OCI-LY7 (cell line): ENCODE data around the gene PTPRM. TPM values are rescaled to one million over a fixed set of nuclear protein-coding genes. Genes with fewer than 3 reads are reported as not detected.

Source experiments
- BruUV-seq: library from RNA; stranded (reverse); fragments of 400-500 nt; replicated peaks from 2 replicates; lab custom pipeline; 2021; lab: Mats Ljungman, UMichigan
- CTCF ChIA-PET: fragments of 300-600 bp; sonication (Branson Sonifier 250); formaldehyde crosslinking; loops from one replicate; lab custom pipeline; 2022; ENCODE audit warnings: antibody characterized with exemption; ENCODE audit not compliant: unreplicated experiment; lab: Charles Lee
- POLR2A ChIA-PET: fragments of 300-600 bp; sonication (Branson Sonifier 250); formaldehyde crosslinking; loops from one replicate; lab custom pipeline; 2022; ENCODE audit warnings: antibody characterized with exemption; lab: Charles Lee
- DNase-seq: peaks from one replicate; pipeline ENCODE4 v3.0.0-alpha.2; 2015; ENCODE audit warnings: low spot score
- H2AFZ ChIP-seq: fragments of 200-600 bp; sonication (generic), shearing (Covaris generic); 2 replicates; pipeline ENCODE4 v1.6.1; 2014; ENCODE audit warnings: mild to moderate bottlenecking, antibody characterized with exemption, low read length, moderate library complexity
- H3K27ac ChIP-seq: fragments of 200-600 bp; sonication (generic); 2 replicates; pipeline ENCODE4 v1.5.1; 2014; ENCODE audit warnings: mixed run types, low read depth, mild to moderate bottlenecking, moderate library complexity, low read length, inconsistent platforms; ENCODE audit not compliant: poor library complexity, severe bottlenecking
- H3K36me3 ChIP-seq: fragments of 200-600 bp; sonication (generic); 2 replicates; pipeline ENCODE4 v1.6.1; 2014; ENCODE audit warnings: mild to moderate bottlenecking, antibody characterized with exemption, low read length, moderate library complexity, mixed read lengths; ENCODE audit not compliant: insufficient read depth
- H3K4me1 ChIP-seq: fragments of 200-600 bp; sonication (generic); 2 replicates; pipeline ENCODE4 v1.5.1; 2014; ENCODE audit warnings: mild to moderate bottlenecking, low read length; ENCODE audit not compliant: insufficient read depth, poor library complexity, severe bottlenecking
- H3K4me2 ChIP-seq: fragments of 200-600 bp; sonication (generic); 2 replicates; pipeline ENCODE4 v1.6.1; 2014; ENCODE audit warnings: mild to moderate bottlenecking, low read length
- H3K4me3 ChIP-seq: fragments of 200-600 bp; sonication (generic); 2 replicates; pipeline ENCODE4 v1.5.1; 2014; ENCODE audit warnings: mild to moderate bottlenecking, low read depth, low read length; ENCODE audit not compliant: poor library complexity, severe bottlenecking
- H3K79me2 ChIP-seq: fragments of 200-600 bp; sonication (generic); 2 replicates; pipeline ENCODE4 v1.6.1; 2016; ENCODE audit warnings: low read depth, mild to moderate bottlenecking, low read length, moderate library complexity, mixed read lengths; ENCODE audit not compliant: insufficient read depth
- H3K9me2 ChIP-seq: fragments of 200-600 bp; sonication (generic); 2 replicates; pipeline ENCODE4 v1.6.1; 2016; ENCODE audit warnings: mild to moderate bottlenecking, low read length, mixed read lengths; ENCODE audit not compliant: insufficient read depth
- H3K9me3 ChIP-seq: fragments of 200-600 bp; sonication (generic); 2 replicates; pipeline ENCODE4 v1.6.1; 2014; ENCODE audit warnings: mild to moderate bottlenecking, mixed run types, low read length, mixed read lengths
- H4K20me1 ChIP-seq: fragments of 200-600 bp; sonication (generic); 2 replicates; pipeline ENCODE4 v1.6.1; 2014; ENCODE audit warnings: mild to moderate bottlenecking, antibody characterized with exemption, low read length, moderate library complexity, mixed read lengths; ENCODE audit not compliant: insufficient read depth
- CTCF ChIP-seq: fragments of 200-600 bp; sonication (generic); conservative IDR thresholded peaks from 2 replicates; pipeline ENCODE4 v1.5.1; 2014; ENCODE audit warnings: mild to moderate bottlenecking, antibody characterized with exemption, low read length, moderate library complexity, mixed read lengths
- EZH2phosphoT487 ChIP-seq: fragments of 200-600 bp; sonication (generic); IDR thresholded peaks from 2 replicates; pipeline ENCODE4 v1.6.1; 2018; ENCODE audit warnings: low read depth, borderline replicate concordance, mild to moderate bottlenecking, mixed run types, antibody characterized with exemption, low read length, moderate library complexity, mixed read lengths
- intact Hi-C: fragments of 100-400 bp; cut with micrococcal nuclease; formaldehyde crosslinking; loops from one replicate; pipeline ENCODE4 v1.10.0; 2022; ENCODE audit not compliant: unreplicated experiment
- total RNA-seq, 2 experiments: library from RNA; depleted of rRNA in 1 of 2; stranded (reverse); fragments of >200 nt in 1 of 2; shearing (Covaris generic) in 1 of 2; gene quantifications; 2 replicates each; pipeline ENCODE4 v1.2.3, GENCODE V29; 2014 to 2022

The PTPRM gene
- total RNA-seq, 2 experiments from 2014 or later, result not detected

GRCh38 chr18:8301427-8302172 lies 734.5 kb downstream of the PTPRM start:
- H3K4me1 ChIP-seq, result no peaks in the 10 kb centered on the region
- no peak overlapping the region for H3K27ac ChIP-seq
- intact Hi-C loops, result no loop called here
- no peaks in the 10 kb centered on the region for H3K9me2 ChIP-seq
- BruUV-seq, result no TSS peak
- POLR2A ChIA-PET, result no interaction called here
- no peak overlapping the region for H3K4me3 ChIP-seq
- no peaks in the 10 kb centered on the region for H3K36me3 ChIP-seq
- CTCF ChIA-PET, result no interaction called here
- no peak overlapping the region for H2AFZ ChIP-seq
- H3K9me3 ChIP-seq, result no peaks in the 10 kb centered on the region
- TF ChIP-seq EZH2phosphoT487 (no peak), CTCF (no peak)
- no peak for DNase-seq
- no peaks in the 10 kb centered on the region for H3K79me2 ChIP-seq
- H3K4me2 ChIP-seq, result no peak overlapping the region
- no peaks in the 10 kb centered on the region for H4K20me1 ChIP-seq

GRCh38 chr18:8303151-8303755 lies 736.1 kb downstream of the PTPRM start:
- no TSS peak for BruUV-seq
- POLR2A ChIA-PET, result no interaction called here
- H3K4me3 ChIP-seq, result no peak overlapping the region

More at GRCh38 chr18:8303151-8303755, 736.1 kb downstream of the PTPRM start:
- Histone ChIP-seq H3K9me3 (no peaks in the 10 kb centered on the region), H3K27ac (no peak overlapping the region), H3K9me2 (no peaks in the 10 kb centered on the region), H3K4me2 (no peak overlapping the region), H3K4me1 (no peaks in the 10 kb centered on the region), H3K36me3 (no peaks in the 10 kb centered on the region), H2AFZ (no peak overlapping the region), H4K20me1 (no peaks in the 10 kb centered on the region), H3K79me2 (no peaks in the 10 kb centered on the region)
- DNase-seq, result no peak
- CTCF ChIA-PET, result no interaction called here
- no peak for TF ChIP-seq CTCF
- TF ChIP-seq EZH2phosphoT487, result no peak
- intact Hi-C loops, result no loop called here
